ENCODE measurements around the gene THOC1.

- no peak for TF ChIP-seq CTCF (IDR thresholded peaks at IDR 0.05; ENCODE audit: low read depth, low read length)
- TF ChIP-seq EZH2phosphoT487 (IDR thresholded peaks at IDR 0.05; ENCODE audit: low read depth), result no peak
These were observed 54.3 kb downstream of the THOC1 start for GRCh38 chr18:213505-213904.
